HG02970 (cell line): ENCODE measurements around the gene VSIG10L2.

Experiments used
- ATAC-seq: cut with Tn5 transposase; IDR thresholded peaks from one replicate; pipeline ENCODE4 v1.9.1; 2021; ENCODE audit warnings: mild to moderate bottlenecking, moderate library complexity, moderate number of reproducible peaks; ENCODE audit not compliant: unreplicated experiment, low FRiP score

VSIG10L2 gene

GRCh38 chr11:125945011-125945796 is 640 bp upstream of the VSIG10L2 start:
- no peak for ATAC-seq

- no peak for ATAC-seq
Observed at GRCh38 chr11:125946712-125947418, 1.0 kb downstream of the VSIG10L2 start.

GRCh38 chr11:125947419-125948277 is 1.8 kb downstream of the VSIG10L2 start:
- no peak for ATAC-seq

- ATAC-seq, result no peak
Observed at GRCh38 chr11:125948278-125949051, 2.6 kb downstream of the VSIG10L2 start.

- no peak for ATAC-seq
Observed at GRCh38 chr11:125949271-125950177, 3.7 kb downstream of the VSIG10L2 start.

- no peak for ATAC-seq
Observed at GRCh38 chr11:125950178-125950490, 4.3 kb downstream of the VSIG10L2 start.

GRCh38 chr11:125950696-125951651 is 5.1 kb downstream of the VSIG10L2 start:
- ATAC-seq, result no peak

GRCh38 chr11:125951731-125952130 is 5.9 kb downstream of the VSIG10L2 start:
- ATAC-seq, result no peak

GRCh38 chr11:125952559-125952958 is 6.7 kb downstream of the VSIG10L2 start:
- ATAC-seq, result no peak

GRCh38 chr11:125952973-125953372 is 7.1 kb downstream of the VSIG10L2 start:
- no peak for ATAC-seq

- ATAC-seq, result no peak
Observed at GRCh38 chr11:125953401-125953935, 7.6 kb downstream of the VSIG10L2 start.

GRCh38 chr11:125954123-125954944 is 8.5 kb downstream of the VSIG10L2 start:
- ATAC-seq, result no peak

- ATAC-seq, result no peak
Observed at GRCh38 chr11:125954945-125955640, 9.2 kb downstream of the VSIG10L2 start.

- no peak for ATAC-seq
Observed at GRCh38 chr11:125955856-125956255, 10.0 kb downstream of the VSIG10L2 start.

- no peak for ATAC-seq
Observed at GRCh38 chr11:125956391-125957134, 10.7 kb downstream of the VSIG10L2 start.
